Measurements from ENCODE around the gene IRF5. TPM values are rescaled to one million over a fixed set of nuclear protein-coding genes. Genes with fewer than 3 reads are reported as not detected.

IRF5 gene
- total and polyA plus RNA-seq, 12 donors: 0.83 to 25.9 (median 10.9) TPM

GRCh38 chr7:128899392-128899791 is 38.3 kb upstream of the IRF5 start:
- intact Hi-C loops (cut with DNase I): no loop called here
- Histone ChIP-seq H3K4me3 (no peak overlapping the region), H3K9me3 (replicated peaks in 1 of 3) (peaks cover 0 to 14% (median 0%) of the 10 kb centered on the region in 3 donors), H3K27ac (no peak overlapping the region), H3K36me3 (replicated peaks in 1 of 2) (no peaks in the 10 kb centered on the region), H3K27me3 (no peaks in the 10 kb centered on the region), H3K4me1 (replicated peaks in 1 of 2) (no peaks in the 10 kb centered on the region)
- TF ChIP-seq CTCF (IDR thresholded peaks at IDR 0.05) (no peak), POLR2A (IDR thresholded peaks at IDR 0.05) (no peak)
- DNase-seq: no peak

GRCh38 chr7:128900237-128900636 is 37.5 kb upstream of the IRF5 start:
- no peak for TF ChIP-seq POLR2A (IDR thresholded peaks at IDR 0.05)
- no peaks in the 10 kb centered on the region for H3K36me3 ChIP-seq (replicated peaks in 1 of 2)
- H3K4me1 ChIP-seq (replicated peaks in 1 of 2): no peaks in the 10 kb centered on the region
- H3K27ac ChIP-seq: no peak overlapping the region
- no peak for DNase-seq
- H3K4me3 ChIP-seq: no peak overlapping the region
- 42 to 59% (median 56%) methylated on average over 1 of the region's 1 CpG for WGBS, 4 donors
- intact Hi-C loops (cut with DNase I): no loop called here
- H3K9me3 ChIP-seq (replicated peaks in 1 of 3): peaks cover 0 to 14% (median 0%) of the 10 kb centered on the region in 3 donors
- H3K27me3 ChIP-seq: no peaks in the 10 kb centered on the region

- Histone ChIP-seq H3K4me3 (no peak overlapping the region), H3K9me3 (replicated peaks in 1 of 3) (peaks cover 0 to 14% (median 0%) of the 10 kb centered on the region in 3 donors), H3K4me1 (replicated peaks in 1 of 2) (no peaks in the 10 kb centered on the region), H3K36me3 (replicated peaks in 1 of 2) (no peaks in the 10 kb centered on the region), H3K27ac (no peak overlapping the region), H3K27me3 (peaks cover 4% of the 10 kb centered on the region)
- no peak for TF ChIP-seq CTCF (IDR thresholded peaks at IDR 0.05)
- intact Hi-C loops (cut with DNase I): no loop called here
- DNase-seq: no peak
- WGBS, 4 donors: 76 to 82% (median 80%) methylated on average over 10 to 12 of the region's 12 CpGs
These were observed 34.8 kb upstream of the IRF5 start for GRCh38 chr7:128902761-128903585.

GRCh38 chr7:128903621-128904361 is 33.9 kb upstream of the IRF5 start:
- Histone ChIP-seq H3K4me3 (no peak overlapping the region), H3K27ac (no peak overlapping the region), H3K27me3 (peaks cover 4% of the 10 kb centered on the region), H3K4me1 (replicated peaks in 1 of 2) (no peaks in the 10 kb centered on the region), H3K36me3 (replicated peaks in 1 of 2) (no peaks in the 10 kb centered on the region), H3K9me3 (replicated peaks in 1 of 3) (peaks cover 0 to 14% (median 0%) of the 10 kb centered on the region in 3 donors)
- intact Hi-C loops (cut with DNase I): no loop called here
- DNase-seq: no peak
- 67 to 78% (median 74%) methylated on average over 7 to 14 of the region's 14 CpGs for WGBS, 4 donors
- TF ChIP-seq CTCF (IDR thresholded peaks at IDR 0.05) (no peak), POLR2A (IDR thresholded peaks at IDR 0.05) (no peak)
